Measurements from ENCODE around the gene SORBS1. TPM values are rescaled to one million over a fixed set of nuclear protein-coding genes. Genes with fewer than 3 reads are reported as not detected.
A peak's percentile ranks its signal among the peaks of the same experiment; 100 is the strongest.

Gene SORBS1
- total RNA-seq, 2 donors from 2014 or later: 16.7 to 17.9 TPM

GRCh38 chr10:95477175-95477520 lies 84.0 kb downstream of the SORBS1 start:
- TF ChIP-seq, protein P1, sequence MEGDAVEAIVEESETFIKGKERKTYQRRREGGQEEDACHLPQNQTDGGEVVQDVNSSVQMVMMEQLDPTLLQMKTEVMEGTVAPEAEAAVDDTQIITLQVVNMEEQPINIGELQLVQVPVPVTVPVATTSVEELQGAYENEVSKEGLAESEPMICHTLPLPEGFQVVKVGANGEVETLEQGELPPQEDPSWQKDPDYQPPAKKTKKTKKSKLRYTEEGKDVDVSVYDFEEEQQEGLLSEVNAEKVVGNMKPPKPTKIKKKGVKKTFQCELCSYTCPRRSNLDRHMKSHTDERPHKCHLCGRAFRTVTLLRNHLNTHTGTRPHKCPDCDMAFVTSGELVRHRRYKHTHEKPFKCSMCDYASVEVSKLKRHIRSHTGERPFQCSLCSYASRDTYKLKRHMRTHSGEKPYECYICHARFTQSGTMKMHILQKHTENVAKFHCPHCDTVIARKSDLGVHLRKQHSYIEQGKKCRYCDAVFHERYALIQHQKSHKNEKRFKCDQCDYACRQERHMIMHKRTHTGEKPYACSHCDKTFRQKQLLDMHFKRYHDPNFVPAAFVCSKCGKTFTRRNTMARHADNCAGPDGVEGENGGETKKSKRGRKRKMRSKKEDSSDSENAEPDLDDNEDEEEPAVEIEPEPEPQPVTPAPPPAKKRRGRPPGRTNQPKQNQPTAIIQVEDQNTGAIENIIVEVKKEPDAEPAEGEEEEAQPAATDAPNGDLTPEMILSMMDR (conservative IDR thresholded peaks at IDR 0.05): no peak
- WGBS, 2 experiments (ENCODE audit: insufficient coverage in 1 of 2, insufficient read length in 1 of 2): 56% methylated on average over 2 of the region's 2 CpGs; no CpG with 5 or more reads in 1 of the 2 experiments
- H3K4me1 Mint-ChIP-seq: peaks cover 71% of the 10 kb centered on the region
- H3K9me3 Mint-ChIP-seq: no peaks in the 10 kb centered on the region
- Histone ChIP-seq H3K27me3 (ENCODE audit: control insufficient read depth, insufficient read depth, low read length, poor library complexity, severe bottlenecking) (no peaks in the 10 kb centered on the region), H3K9ac (ENCODE audit: extremely low read depth, low read length, poor library complexity, severe bottlenecking) (no peak overlapping the region), H3K4me3 (ENCODE audit: low read length) (no peak overlapping the region), H3K36me3 (ENCODE audit: control insufficient read depth, insufficient read depth, low read length) (no peaks in the 10 kb centered on the region), H3K9me3 (ENCODE audit: control insufficient read depth, low read length) (no peaks in the 10 kb centered on the region), H3K4me1 (ENCODE audit: control insufficient read depth, insufficient read depth, low read length) (peaks cover 30% of the 10 kb centered on the region), H3K27ac (ENCODE audit: low read depth, low read length) (no peak overlapping the region)
- DNase-seq: peak; percentile 69
- H3K27ac Mint-ChIP-seq: peak overlapping the region; percentile 70
- no peaks in the 10 kb centered on the region for H3K27me3 Mint-ChIP-seq (ENCODE audit: insufficient read depth)
- no peaks in the 10 kb centered on the region for H3K36me3 Mint-ChIP-seq (ENCODE audit: low read depth)
- no peak overlapping the region for H3K4me3 Mint-ChIP-seq

GRCh38 chr10:95476469-95477174 lies 84.5 kb downstream of the SORBS1 start:
- no peak overlapping the region for H3K4me3 ChIP-seq (ENCODE audit: low read length)
- H3K36me3 ChIP-seq (ENCODE audit: control insufficient read depth, insufficient read depth, low read length): no peaks in the 10 kb centered on the region
- H3K27me3 ChIP-seq (ENCODE audit: control insufficient read depth, insufficient read depth, low read length, poor library complexity, severe bottlenecking): no peaks in the 10 kb centered on the region
- Mint-ChIP-seq H3K36me3 (ENCODE audit: low read depth) (no peaks in the 10 kb centered on the region), H3K9me3 (no peaks in the 10 kb centered on the region), H3K27me3 (ENCODE audit: insufficient read depth) (no peaks in the 10 kb centered on the region), H3K4me1 (peaks cover 68% of the 10 kb centered on the region), H3K4me3 (peak overlapping the region; percentile 6), H3K27ac (peak overlapping the region; percentile 70)
- H3K27ac ChIP-seq (ENCODE audit: low read depth, low read length): no peak overlapping the region
- WGBS, 2 experiments (ENCODE audit: insufficient coverage in 1 of 2, insufficient read length in 1 of 2): 48 to 50% methylated on average over 4 to 5 of the region's 5 CpGs
- DNase-seq: no peak
- H3K9me3 ChIP-seq (ENCODE audit: control insufficient read depth, low read length): no peaks in the 10 kb centered on the region
- H3K4me1 ChIP-seq (ENCODE audit: control insufficient read depth, insufficient read depth, low read length): peaks cover 30% of the 10 kb centered on the region
- TF ChIP-seq, protein P1 (conservative IDR thresholded peaks at IDR 0.05): no peak
- no peak overlapping the region for H3K9ac ChIP-seq (ENCODE audit: extremely low read depth, low read length, poor library complexity, severe bottlenecking)

DNA sequence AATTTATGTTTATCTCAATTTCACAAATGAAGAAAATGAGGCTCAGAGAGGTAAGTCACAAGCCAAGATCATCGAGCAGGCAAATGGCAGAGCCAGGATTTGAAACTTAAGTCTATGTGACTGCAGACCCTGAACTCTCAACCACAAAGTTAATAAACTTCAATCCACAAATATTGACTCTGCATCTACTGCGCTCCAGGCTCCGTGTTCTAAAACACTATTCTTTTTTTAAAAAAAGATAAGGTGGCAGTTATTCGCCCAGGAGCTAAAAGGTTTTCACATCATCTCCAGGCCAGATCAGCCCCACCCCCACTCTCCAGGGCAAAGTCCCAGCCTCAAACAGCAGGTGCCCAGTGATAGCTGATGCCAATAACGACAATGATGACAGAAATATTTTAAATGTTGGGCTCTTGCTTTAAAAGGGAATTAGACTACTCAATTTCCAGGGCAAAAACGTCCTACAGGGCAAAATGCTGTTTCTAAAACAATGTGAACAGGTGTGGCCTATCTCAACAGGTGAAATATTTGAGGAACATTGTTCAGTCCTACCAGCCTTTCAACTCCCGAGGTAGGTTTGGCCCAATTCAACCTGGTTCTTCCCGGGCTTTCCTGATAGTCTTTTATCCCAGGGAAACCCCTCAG lies 85.2 kb downstream of the SORBS1 start:
- no peak overlapping the region for H3K9ac ChIP-seq (ENCODE audit: extremely low read depth, low read length, poor library complexity, severe bottlenecking)
- H3K27me3 ChIP-seq (ENCODE audit: control insufficient read depth, insufficient read depth, low read length, poor library complexity, severe bottlenecking): no peaks in the 10 kb centered on the region
- no peak overlapping the region for H3K4me3 ChIP-seq (ENCODE audit: low read length)
- peaks cover 30% of the 10 kb centered on the region for H3K4me1 ChIP-seq (ENCODE audit: control insufficient read depth, insufficient read depth, low read length)
- no peaks in the 10 kb centered on the region for H3K36me3 ChIP-seq (ENCODE audit: control insufficient read depth, insufficient read depth, low read length)
- Mint-ChIP-seq H3K27ac (peak overlapping the region; percentile 70), H3K4me1 (peaks cover 61% of the 10 kb centered on the region), H3K27me3 (ENCODE audit: insufficient read depth) (no peaks in the 10 kb centered on the region), H3K4me3 (peak overlapping the region; percentile 6), H3K36me3 (ENCODE audit: low read depth) (no peaks in the 10 kb centered on the region), H3K9me3 (no peaks in the 10 kb centered on the region)
- peak overlapping the region; percentile 12 for H3K27ac ChIP-seq (ENCODE audit: low read depth, low read length)
- 51 to 57% methylated on average over 6 to 8 of the region's 8 CpGs for WGBS, 2 experiments (ENCODE audit: insufficient coverage in 1 of 2, insufficient read length in 1 of 2)
- H3K9me3 ChIP-seq (ENCODE audit: control insufficient read depth, low read length): no peaks in the 10 kb centered on the region
- TF ChIP-seq, protein P1 (conservative IDR thresholded peaks at IDR 0.05): no peak
- peak; percentile 53 for DNase-seq

All from endodermal cell (in vitro differentiated cells).